HFFc6 (cell line): ENCODE measurements around the gene LRP1B. TPM values are rescaled to one million over a fixed set of nuclear protein-coding genes. Genes with fewer than 3 reads are reported as not detected.

Experiments used
- DNase-seq: peaks from one replicate; pipeline ENCODE4 v3.0.0-alpha.2; 2018
- H3K27ac Mint-ChIP-seq: 2 replicates; pipeline ENCODE4 v1.8.0; 2020; ENCODE audit warnings: mild to moderate bottlenecking, mixed read lengths
- H3K27me3 Mint-ChIP-seq: 2 replicates; pipeline ENCODE4 v1.8.0; 2021; ENCODE audit warnings: mild to moderate bottlenecking, moderate library complexity, mixed read lengths; ENCODE audit not compliant: insufficient read depth
- H3K36me3 Mint-ChIP-seq: 2 replicates; pipeline ENCODE4 v1.8.0; 2021; ENCODE audit warnings: low read depth, mixed read lengths
- H3K4me1 Mint-ChIP-seq: 2 replicates; pipeline ENCODE4 v1.8.0; 2020; ENCODE audit warnings: low read depth, mixed read lengths
- H3K4me3 Mint-ChIP-seq: 2 replicates; pipeline ENCODE4 v1.8.0; 2020; ENCODE audit warnings: mild to moderate bottlenecking, moderate library complexity, mixed read lengths
- H3K9me3 Mint-ChIP-seq: 2 replicates; pipeline ENCODE4 v1.8.0; 2020; ENCODE audit warnings: mild to moderate bottlenecking, mixed read lengths
- total RNA-seq, 6 experiments: library from RNA; stranded (reverse); fragmentation: NEBNext Ultra II Directional; extraction: Animal tissue kit (Norgen Biotek cat#: 25700); gene quantifications; 2 replicates in 1 of 6; 3 replicates in 5 of 6; pipeline ENCODE4 v1.2.3, GENCODE V29; 2021
- TF ChIP-seq, protein P1 (sequence below): fragments of 200-600 bp; sonication (generic); IDR thresholded peaks from 2 replicates; pipeline ENCODE4 v1.5.0; 2021; ENCODE audit warnings: antibody characterized with exemption, mild to moderate bottlenecking

The LRP1B gene
- total RNA-seq, 6 experiments from 2014 or later: not detected

DNA sequence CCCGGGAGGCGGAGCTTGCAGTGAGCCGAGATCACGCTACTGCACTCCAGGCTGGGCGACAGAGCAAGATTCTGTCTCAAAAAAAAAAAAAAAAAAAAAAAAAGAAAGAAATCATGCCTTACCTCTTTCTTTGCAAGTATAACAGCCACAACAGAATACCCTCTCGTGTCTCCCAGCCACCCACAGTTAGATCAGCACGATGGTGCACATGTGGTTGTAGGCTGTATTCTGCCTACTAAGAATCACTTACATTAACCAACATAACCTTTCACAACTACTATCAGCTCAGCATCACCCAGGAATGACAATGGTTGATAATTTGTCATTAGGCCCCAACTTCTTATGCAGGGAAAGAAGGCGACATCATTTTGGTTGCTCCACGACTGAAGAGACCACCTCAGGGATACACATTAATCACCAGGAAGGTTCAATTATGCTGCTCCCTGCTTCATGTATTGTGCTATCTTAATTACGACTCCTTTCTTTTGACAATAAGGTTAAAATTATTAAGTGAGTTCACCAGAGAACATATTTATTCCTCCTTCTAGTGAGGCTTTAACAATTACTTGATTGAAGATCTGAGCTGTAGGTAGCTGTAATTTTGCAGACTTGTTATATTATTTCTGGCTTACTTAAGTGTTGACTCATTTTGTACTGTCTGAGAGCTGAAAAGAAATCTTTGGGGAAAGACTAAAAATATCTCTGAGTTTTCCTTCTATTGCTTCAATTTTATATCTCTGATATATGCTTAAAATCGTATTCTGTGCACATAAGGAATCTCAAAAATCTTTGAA lies 120.1 kb downstream of the LRP1B start:
- no peaks in the 10 kb centered on the region for H3K36me3 Mint-ChIP-seq
- H3K27ac Mint-ChIP-seq: no peak overlapping the region
- no peak for DNase-seq
- H3K27me3 Mint-ChIP-seq: no peaks in the 10 kb centered on the region
- H3K9me3 Mint-ChIP-seq: peaks cover 21% of the 10 kb centered on the region
- H3K4me1 Mint-ChIP-seq: no peaks in the 10 kb centered on the region
- TF ChIP-seq, protein P1, sequence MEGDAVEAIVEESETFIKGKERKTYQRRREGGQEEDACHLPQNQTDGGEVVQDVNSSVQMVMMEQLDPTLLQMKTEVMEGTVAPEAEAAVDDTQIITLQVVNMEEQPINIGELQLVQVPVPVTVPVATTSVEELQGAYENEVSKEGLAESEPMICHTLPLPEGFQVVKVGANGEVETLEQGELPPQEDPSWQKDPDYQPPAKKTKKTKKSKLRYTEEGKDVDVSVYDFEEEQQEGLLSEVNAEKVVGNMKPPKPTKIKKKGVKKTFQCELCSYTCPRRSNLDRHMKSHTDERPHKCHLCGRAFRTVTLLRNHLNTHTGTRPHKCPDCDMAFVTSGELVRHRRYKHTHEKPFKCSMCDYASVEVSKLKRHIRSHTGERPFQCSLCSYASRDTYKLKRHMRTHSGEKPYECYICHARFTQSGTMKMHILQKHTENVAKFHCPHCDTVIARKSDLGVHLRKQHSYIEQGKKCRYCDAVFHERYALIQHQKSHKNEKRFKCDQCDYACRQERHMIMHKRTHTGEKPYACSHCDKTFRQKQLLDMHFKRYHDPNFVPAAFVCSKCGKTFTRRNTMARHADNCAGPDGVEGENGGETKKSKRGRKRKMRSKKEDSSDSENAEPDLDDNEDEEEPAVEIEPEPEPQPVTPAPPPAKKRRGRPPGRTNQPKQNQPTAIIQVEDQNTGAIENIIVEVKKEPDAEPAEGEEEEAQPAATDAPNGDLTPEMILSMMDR: no peak
- H3K4me3 Mint-ChIP-seq: no peak overlapping the region

DNA sequence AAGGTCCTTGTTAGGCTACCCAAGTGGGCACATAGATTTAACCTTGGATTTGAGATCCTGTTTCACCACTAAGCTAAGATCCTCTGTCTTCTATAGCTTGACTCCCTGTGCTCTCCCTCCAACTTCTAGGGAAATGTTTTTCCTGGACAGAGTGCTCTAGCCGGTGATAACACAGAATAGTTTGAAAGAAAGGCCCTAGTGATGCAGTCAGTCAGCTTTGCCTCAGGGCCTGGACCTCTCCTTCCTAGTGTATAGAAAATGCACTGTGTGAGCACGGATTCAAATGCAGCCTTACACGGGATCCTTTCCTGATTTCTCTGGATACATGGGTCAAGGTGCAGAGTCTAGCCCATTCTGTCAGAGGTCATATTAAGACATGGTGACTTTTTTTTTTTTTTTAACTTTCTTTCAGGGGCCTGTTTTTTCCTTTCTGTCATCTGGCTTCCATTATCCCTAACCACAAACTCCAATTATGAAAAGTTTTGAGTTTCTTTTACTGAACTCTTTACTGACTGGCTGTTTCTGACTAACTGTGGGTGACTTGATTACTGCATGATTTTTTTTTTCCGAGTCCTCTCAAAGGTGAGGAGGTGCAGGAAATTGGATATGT lies 122.6 kb downstream of the LRP1B start:
- Mint-ChIP-seq H3K4me1 (no peaks in the 10 kb centered on the region), H3K27ac (no peak overlapping the region), H3K36me3 (no peaks in the 10 kb centered on the region), H3K9me3 (peaks cover 16% of the 10 kb centered on the region), H3K27me3 (no peaks in the 10 kb centered on the region), H3K4me3 (no peak overlapping the region)
- TF ChIP-seq, protein P1: no peak
- no peak for DNase-seq

DNA sequence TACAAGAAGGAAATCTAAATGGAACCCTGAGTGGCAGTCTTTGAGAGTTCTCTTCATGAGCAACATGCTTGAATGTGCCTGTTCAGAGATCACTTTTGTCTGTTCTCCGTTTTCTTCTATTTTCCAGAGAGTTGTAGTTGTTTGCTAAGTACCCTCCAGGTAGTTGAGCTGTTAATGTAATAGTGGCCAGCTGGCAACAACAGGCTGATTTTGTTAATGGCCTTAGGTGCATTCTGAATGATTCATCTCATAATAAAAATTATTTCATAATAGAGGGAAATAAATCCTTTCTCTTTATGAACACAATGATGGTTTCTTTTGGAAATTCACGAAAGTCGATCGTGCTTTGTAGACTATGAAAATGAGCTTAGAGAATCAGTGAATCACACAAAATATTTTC lies 136.8 kb downstream of the LRP1B start:
- TF ChIP-seq, protein P1: no peak
- no peak overlapping the region for H3K4me3 Mint-ChIP-seq
- peaks cover 27% of the 10 kb centered on the region for H3K9me3 Mint-ChIP-seq
- H3K27ac Mint-ChIP-seq: no peak overlapping the region
- 0 out of 2 replicates have a peak, but pooled peaks cover 3% of the 10 kb centered on the region for H3K36me3 Mint-ChIP-seq
- DNase-seq: no peak
- no peaks in the 10 kb centered on the region for H3K27me3 Mint-ChIP-seq
- no peaks in the 10 kb centered on the region for H3K4me1 Mint-ChIP-seq

DNA sequence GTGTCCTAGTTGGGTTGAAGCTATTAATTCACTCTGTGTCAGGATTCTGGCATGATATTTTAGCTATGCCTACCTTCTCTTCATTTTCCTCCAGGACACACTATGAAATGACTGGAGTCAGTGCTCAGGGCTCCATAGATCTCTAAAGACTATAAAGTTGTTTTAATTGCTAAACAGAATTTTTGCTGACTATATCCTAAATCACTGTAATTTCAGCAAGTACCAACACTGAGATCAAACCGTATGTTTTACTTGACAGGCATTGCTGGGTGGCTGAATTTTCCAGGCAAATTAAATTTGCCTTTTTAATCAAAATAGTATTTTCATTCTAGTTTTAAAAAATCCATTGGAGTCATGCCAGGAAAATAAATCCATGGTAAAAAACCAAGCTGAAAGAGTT lies 138.1 kb downstream of the LRP1B start:
- Mint-ChIP-seq H3K27me3 (no peaks in the 10 kb centered on the region), H3K9me3 (peaks cover 27% of the 10 kb centered on the region), H3K36me3 (0 out of 2 replicates have a peak, but pooled peaks cover 3% of the 10 kb centered on the region), H3K4me1 (no peaks in the 10 kb centered on the region), H3K4me3 (no peak overlapping the region), H3K27ac (no peak overlapping the region)
- no peak for DNase-seq
- TF ChIP-seq, protein P1: no peak

DNA sequence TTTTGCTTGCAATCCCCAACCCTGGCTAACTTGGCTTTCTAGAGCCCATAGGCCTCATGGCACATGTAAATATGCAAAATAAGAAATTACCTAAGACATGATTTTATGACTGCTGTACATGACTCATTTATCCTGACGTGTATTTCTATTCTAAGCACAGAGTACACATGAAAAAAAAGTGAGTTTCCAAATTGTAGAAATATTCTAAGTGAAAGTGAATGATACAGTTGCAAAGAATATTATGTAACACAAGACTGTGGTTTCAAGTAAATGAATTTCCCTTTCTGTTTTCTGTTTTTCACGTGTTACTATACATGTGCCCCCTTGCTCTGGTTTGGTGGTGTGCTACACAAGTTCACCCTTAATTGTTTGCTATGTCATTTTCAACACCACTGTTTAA lies 162.4 kb downstream of the LRP1B start:
- DNase-seq: no peak
- Mint-ChIP-seq H3K4me3 (no peak overlapping the region), H3K36me3 (no peaks in the 10 kb centered on the region), H3K4me1 (no peaks in the 10 kb centered on the region), H3K9me3 (peaks cover 28% of the 10 kb centered on the region), H3K27me3 (no peaks in the 10 kb centered on the region), H3K27ac (no peak overlapping the region)
- TF ChIP-seq, protein P1: no peak
